Neural cell (in vitro differentiated cells): Measurements from ENCODE around the gene KCNJ6. TPM values are rescaled to one million over a fixed set of nuclear protein-coding genes. Genes with fewer than 3 reads are reported as not detected.

ENCODE experiments used
- H2AFZ ChIP-seq: fragments of 200-600, 300-800 bp; sonication (generic), shearing (Covaris generic); 2 replicates; pipeline ENCODE4 v1.6.0; 2014; ENCODE audit warnings: low read depth, mild to moderate bottlenecking, antibody characterized with exemption, low read length, moderate library complexity
- H3F3A ChIP-seq: fragments of 200-600 bp; shearing (Covaris generic); 2 replicates; pipeline ENCODE4 v1.6.1; 2016; ENCODE audit warnings: mild to moderate bottlenecking, moderate library complexity, mixed read lengths, antibody characterized with exemption, low read length; ENCODE audit not compliant: insufficient read depth, poor library complexity, severe bottlenecking
- H3K27ac ChIP-seq: fragments of 200-600, 300-800 bp; sonication (generic), shearing (Covaris generic); 2 replicates; pipeline ENCODE4 v1.5.1; 2014; ENCODE audit warnings: mild to moderate bottlenecking, low read length, moderate library complexity
- H3K27me3 ChIP-seq: fragments of 300-800, 200-600 bp; sonication (generic), shearing (Covaris generic); 2 replicates; pipeline ENCODE4 v1.6.0; 2014; ENCODE audit warnings: mild to moderate bottlenecking, low read depth, low read length, moderate library complexity; ENCODE audit not compliant: insufficient read depth
- H3K36me3 ChIP-seq: fragments of 300-800, 200-600 bp; sonication (generic), shearing (Covaris generic); 2 replicates; pipeline ENCODE4 v1.5.1; 2014; ENCODE audit warnings: mild to moderate bottlenecking, antibody characterized with exemption, low read length, moderate library complexity; ENCODE audit not compliant: insufficient read depth
- H3K4me2 ChIP-seq: fragments of 300-800, 200-600 bp; sonication (generic), shearing (Covaris generic); 2 replicates; pipeline ENCODE4 v1.6.0; 2014; ENCODE audit warnings: mild to moderate bottlenecking, low read length
- H3K4me3 ChIP-seq: fragments of 300-800, 200-600 bp; sonication (generic), shearing (Covaris generic); 2 replicates; pipeline ENCODE4 v1.5.1; 2014; ENCODE audit warnings: mild to moderate bottlenecking, low read length, moderate library complexity
- H3K79me2 ChIP-seq: fragments of 200-600 bp; shearing (Covaris generic); replicated peaks from 2 replicates; pipeline ENCODE4 v1.6.0; 2014; ENCODE audit warnings: mild to moderate bottlenecking, low read length, moderate library complexity; ENCODE audit not compliant: insufficient read depth
- H3K9ac ChIP-seq: fragments of 300-800, 200-600 bp; sonication (generic), shearing (Covaris generic); 2 replicates; pipeline ENCODE4 v1.6.1; 2016; ENCODE audit warnings: mild to moderate bottlenecking, low read length, mixed read lengths
- H3K9me2 ChIP-seq: fragments of 200-600 bp; shearing (Covaris generic); 2 replicates; pipeline ENCODE4 v1.6.1; 2016; ENCODE audit warnings: mild to moderate bottlenecking, low read length, mixed read lengths; ENCODE audit not compliant: insufficient read depth
- H3K9me3 ChIP-seq: fragments of 200-600, 300-800 bp; sonication (generic), shearing (Covaris generic); 2 replicates; pipeline ENCODE4 v1.6.1; 2016; ENCODE audit warnings: mild to moderate bottlenecking, mixed run types, low read length, moderate library complexity, mixed read lengths
- H4K20me1 ChIP-seq: fragments of 200-600 bp; shearing (Covaris generic); 2 replicates; pipeline ENCODE4 v1.6.1; 2016; ENCODE audit warnings: mild to moderate bottlenecking, mixed run types; ENCODE audit not compliant: insufficient read depth
- EP300 ChIP-seq: fragments of 450-650 bp; conservative IDR thresholded peaks from 2 replicates; pipeline ENCODE4 v1.6.1; 2014; ENCODE audit warnings: antibody characterized with exemption, mild to moderate bottlenecking, moderate library complexity; ENCODE audit not compliant: poor library complexity, severe bottlenecking
- EZH2 ChIP-seq: fragments of 200-600, 300-800 bp; shearing (Covaris generic), sonication (generic); IDR thresholded peaks from 2 replicates; pipeline ENCODE4 v1.6.1; 2014; ENCODE audit warnings: antibody characterized with exemption, low read length, borderline replicate concordance, mild to moderate bottlenecking; ENCODE audit not compliant: insufficient read depth, poor library complexity, severe bottlenecking
- MXI1 ChIP-seq: fragments of 450-650 bp; conservative IDR thresholded peaks from 2 replicates; pipeline ENCODE4 v1.6.1; 2014; ENCODE audit warnings: antibody characterized with exemption, mild to moderate bottlenecking; ENCODE audit not compliant: poor library complexity, severe bottlenecking
- POLR2AphosphoS5 ChIP-seq: IDR thresholded peaks from 2 replicates; pipeline ENCODE4 v1.6.1; 2012
- RAD21 ChIP-seq: fragments of 450-650 bp; conservative IDR thresholded peaks from 2 replicates; pipeline ENCODE4 v1.6.1; 2014; ENCODE audit warnings: antibody characterized with exemption, mild to moderate bottlenecking, moderate library complexity
- SMC3 ChIP-seq: fragments of 450-650 bp; conservative IDR thresholded peaks from 2 replicates; pipeline ENCODE4 v1.6.1; 2014; ENCODE audit warnings: antibody characterized with exemption, mild to moderate bottlenecking, moderate library complexity; ENCODE audit not compliant: poor library complexity
- TAF1 ChIP-seq: IDR thresholded peaks from 2 replicates; pipeline ENCODE4 v1.6.1; 2012; ENCODE audit warnings: low read depth
- polyA plus RNA-seq: library from polyadenylated mRNA; depleted of rRNA; stranded (reverse); fragments of >200 nt; gene quantifications from 2 replicates; pipeline ENCODE4 v1.2.3, GENCODE V29; 2014
- TF ChIP-seq, protein P1 (sequence below): fragments of 450-650 bp; IDR thresholded peaks from 2 replicates; pipeline ENCODE4 v1.5.1; 2014; ENCODE audit warnings: antibody characterized with exemption, mild to moderate bottlenecking, moderate library complexity; ENCODE audit not compliant: poor library complexity, severe bottlenecking
- TF ChIP-seq, protein P2 (sequence below): IDR thresholded peaks from 2 replicates; pipeline ENCODE4 v1.6.1; 2012; ENCODE audit warnings: borderline replicate concordance

KCNJ6 gene
- polyA plus RNA-seq, 1 donor from 2014 or later = 1.7 TPM

DNA sequence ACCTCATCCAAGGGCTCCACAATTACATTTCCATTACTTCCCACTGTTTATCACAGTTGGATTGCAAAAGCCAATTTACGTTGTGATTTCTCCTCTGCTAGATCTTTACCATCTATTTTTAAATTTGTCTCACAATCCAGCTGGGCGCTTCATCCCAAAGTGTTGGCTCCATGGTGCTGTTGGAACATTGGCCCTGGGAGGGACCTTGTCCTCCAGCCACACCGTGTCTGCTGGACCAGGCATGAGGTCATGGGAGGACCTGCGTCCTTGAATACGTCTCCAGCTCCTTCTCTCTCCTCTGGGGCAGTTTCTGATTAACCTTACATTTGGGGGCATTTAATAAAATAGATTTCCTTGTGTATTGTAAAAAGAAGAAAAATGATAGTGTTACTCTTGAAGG lies 125.4 kb downstream of the KCNJ6 start:
- no peaks in the 10 kb centered on the region for H4K20me1 ChIP-seq
- H3K9me2 ChIP-seq = no peaks in the 10 kb centered on the region
- no peaks in the 10 kb centered on the region for H3F3A ChIP-seq
- TF ChIP-seq, protein P1, sequence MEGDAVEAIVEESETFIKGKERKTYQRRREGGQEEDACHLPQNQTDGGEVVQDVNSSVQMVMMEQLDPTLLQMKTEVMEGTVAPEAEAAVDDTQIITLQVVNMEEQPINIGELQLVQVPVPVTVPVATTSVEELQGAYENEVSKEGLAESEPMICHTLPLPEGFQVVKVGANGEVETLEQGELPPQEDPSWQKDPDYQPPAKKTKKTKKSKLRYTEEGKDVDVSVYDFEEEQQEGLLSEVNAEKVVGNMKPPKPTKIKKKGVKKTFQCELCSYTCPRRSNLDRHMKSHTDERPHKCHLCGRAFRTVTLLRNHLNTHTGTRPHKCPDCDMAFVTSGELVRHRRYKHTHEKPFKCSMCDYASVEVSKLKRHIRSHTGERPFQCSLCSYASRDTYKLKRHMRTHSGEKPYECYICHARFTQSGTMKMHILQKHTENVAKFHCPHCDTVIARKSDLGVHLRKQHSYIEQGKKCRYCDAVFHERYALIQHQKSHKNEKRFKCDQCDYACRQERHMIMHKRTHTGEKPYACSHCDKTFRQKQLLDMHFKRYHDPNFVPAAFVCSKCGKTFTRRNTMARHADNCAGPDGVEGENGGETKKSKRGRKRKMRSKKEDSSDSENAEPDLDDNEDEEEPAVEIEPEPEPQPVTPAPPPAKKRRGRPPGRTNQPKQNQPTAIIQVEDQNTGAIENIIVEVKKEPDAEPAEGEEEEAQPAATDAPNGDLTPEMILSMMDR = no peak
- no peak for TF ChIP-seq TAF1
- no peak for TF ChIP-seq POLR2AphosphoS5
- TF ChIP-seq, protein P2, sequence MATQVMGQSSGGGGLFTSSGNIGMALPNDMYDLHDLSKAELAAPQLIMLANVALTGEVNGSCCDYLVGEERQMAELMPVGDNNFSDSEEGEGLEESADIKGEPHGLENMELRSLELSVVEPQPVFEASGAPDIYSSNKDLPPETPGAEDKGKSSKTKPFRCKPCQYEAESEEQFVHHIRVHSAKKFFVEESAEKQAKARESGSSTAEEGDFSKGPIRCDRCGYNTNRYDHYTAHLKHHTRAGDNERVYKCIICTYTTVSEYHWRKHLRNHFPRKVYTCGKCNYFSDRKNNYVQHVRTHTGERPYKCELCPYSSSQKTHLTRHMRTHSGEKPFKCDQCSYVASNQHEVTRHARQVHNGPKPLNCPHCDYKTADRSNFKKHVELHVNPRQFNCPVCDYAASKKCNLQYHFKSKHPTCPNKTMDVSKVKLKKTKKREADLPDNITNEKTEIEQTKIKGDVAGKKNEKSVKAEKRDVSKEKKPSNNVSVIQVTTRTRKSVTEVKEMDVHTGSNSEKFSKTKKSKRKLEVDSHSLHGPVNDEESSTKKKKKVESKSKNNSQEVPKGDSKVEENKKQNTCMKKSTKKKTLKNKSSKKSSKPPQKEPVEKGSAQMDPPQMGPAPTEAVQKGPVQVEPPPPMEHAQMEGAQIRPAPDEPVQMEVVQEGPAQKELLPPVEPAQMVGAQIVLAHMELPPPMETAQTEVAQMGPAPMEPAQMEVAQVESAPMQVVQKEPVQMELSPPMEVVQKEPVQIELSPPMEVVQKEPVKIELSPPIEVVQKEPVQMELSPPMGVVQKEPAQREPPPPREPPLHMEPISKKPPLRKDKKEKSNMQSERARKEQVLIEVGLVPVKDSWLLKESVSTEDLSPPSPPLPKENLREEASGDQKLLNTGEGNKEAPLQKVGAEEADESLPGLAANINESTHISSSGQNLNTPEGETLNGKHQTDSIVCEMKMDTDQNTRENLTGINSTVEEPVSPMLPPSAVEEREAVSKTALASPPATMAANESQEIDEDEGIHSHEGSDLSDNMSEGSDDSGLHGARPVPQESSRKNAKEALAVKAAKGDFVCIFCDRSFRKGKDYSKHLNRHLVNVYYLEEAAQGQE = no peak
- no peak for TF ChIP-seq MXI1
- TF ChIP-seq EP300 = no peak
- no peak for TF ChIP-seq EZH2
- no peak for TF ChIP-seq SMC3
- no peak for TF ChIP-seq RAD21
- no peak overlapping the region for H2AFZ ChIP-seq
- no peaks in the 10 kb centered on the region for H3K36me3 ChIP-seq
- no peaks in the 10 kb centered on the region for H3K79me2 ChIP-seq
- H3K27me3 ChIP-seq = no peaks in the 10 kb centered on the region
- no peak overlapping the region for H3K4me2 ChIP-seq
- no peak overlapping the region for H3K27ac ChIP-seq
- no peak overlapping the region for H3K9ac ChIP-seq
- H3K4me3 ChIP-seq = no peak overlapping the region
- no peaks in the 10 kb centered on the region for H3K9me3 ChIP-seq

DNA sequence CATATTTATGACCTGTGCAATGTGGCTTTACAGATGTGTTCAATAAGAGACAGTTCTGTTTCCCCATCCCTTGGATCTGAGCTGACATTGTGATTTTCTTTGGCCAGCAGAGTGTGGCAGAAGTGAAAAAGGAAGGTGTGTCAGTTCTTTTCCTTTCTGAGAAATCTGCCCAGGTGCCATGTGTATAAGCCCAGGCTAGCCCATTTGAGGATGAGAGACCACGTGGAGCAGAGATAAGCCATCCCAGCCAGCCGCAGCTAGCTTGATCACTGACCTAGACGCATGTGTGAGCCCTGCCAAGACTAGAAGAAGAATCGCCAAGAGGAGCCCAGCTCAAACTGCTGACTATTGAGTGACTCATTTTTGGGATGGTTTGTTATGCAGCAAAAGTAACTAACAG lies 127.8 kb downstream of the KCNJ6 start:
- Histone ChIP-seq H3K79me2 (no peaks in the 10 kb centered on the region), H3K4me3 (no peak overlapping the region)
- TF ChIP-seq TAF1 (no peak), POLR2AphosphoS5 (no peak), SMC3 (no peak), EZH2 (no peak), EP300 (no peak), RAD21 (no peak), MXI1 (no peak)
- TF ChIP-seq, protein P2 = no peak

More for the DNA sequence above, 127.8 kb downstream of the KCNJ6 start:
- no peaks in the 10 kb centered on the region for H4K20me1 ChIP-seq
- no peaks in the 10 kb centered on the region for H3K27me3 ChIP-seq
- no peak overlapping the region for H3K27ac ChIP-seq
- no peak overlapping the region for H3K4me2 ChIP-seq
- no peak overlapping the region for H3K9ac ChIP-seq
- no peak overlapping the region for H2AFZ ChIP-seq
- no peaks in the 10 kb centered on the region for H3K9me2 ChIP-seq
- H3K9me3 ChIP-seq = no peaks in the 10 kb centered on the region
- H3F3A ChIP-seq = no peaks in the 10 kb centered on the region
- H3K36me3 ChIP-seq = no peaks in the 10 kb centered on the region
